RCC 7860 (cell line): ENCODE results near the gene PLCG1.
"Not testable (repeated sequence)": the region's sequence is repeated elsewhere in the genome, so short reads cannot be mapped to it uniquely, and the experiment has no call there.

Source experiments
- DNase-seq: peaks from one replicate; pipeline ENCODE4 v3.0.0-alpha.2; 2015; ENCODE audit warnings: low spot score
- FAIRE-seq: peaks from 2 replicates; lab custom pipeline; 2012; peaks lifted over from hg19 to GRCh38; lab: Jason Lieb, UNC

PLCG1 gene

DNA sequence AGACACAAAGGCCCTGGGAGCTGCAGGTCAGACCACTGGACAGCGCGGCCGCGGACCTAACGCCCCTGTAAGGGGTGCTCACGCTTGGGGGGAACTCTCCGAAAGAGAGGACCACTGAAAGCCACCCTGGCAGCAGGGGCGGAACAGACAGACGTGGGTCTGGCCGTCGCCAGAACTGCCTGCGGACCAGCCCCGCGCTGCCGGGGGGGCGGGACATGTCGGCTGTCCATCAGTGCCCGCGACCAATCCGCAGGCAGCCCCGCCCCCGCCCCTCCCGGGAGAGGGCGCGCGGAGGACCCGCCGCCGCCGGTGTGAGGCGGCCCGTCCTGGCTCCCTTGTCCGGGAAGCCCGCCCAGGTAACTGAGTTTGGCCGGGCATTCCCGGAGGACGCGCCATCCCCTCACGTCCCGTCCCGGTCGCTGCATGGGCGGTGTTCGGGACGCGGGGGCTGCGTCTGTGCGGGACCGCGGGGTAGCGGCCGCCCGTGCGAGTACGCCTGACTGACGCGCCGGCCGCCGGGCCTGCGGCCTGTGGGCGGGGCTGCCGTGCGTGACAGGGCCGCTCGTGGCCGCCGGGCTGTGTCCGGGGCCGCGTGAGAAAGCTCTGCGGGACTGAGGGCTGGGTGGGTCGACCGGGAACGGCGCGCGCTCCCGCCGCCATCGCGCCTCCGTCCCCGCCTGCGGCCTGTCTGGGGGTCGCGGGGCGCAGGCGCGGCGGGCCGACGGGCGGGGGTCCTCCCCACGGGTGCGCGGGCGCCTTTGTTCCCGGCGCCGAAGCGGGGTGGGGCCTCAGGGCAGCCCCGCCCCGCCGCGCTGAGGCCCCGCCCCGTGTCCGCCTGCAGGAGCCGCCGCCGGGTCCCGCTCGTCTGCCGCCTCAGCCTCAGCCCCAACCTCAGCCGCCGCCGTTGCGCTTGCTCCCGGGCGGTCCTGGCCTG, at the start of gene PLCG1:
TSS of gene PLCG1 (plus strand) at position 864 of the 934 bp plus-strand sequence. CDS start 99 bp downstream, outside the sequence.
- DNase-seq (peak; percentile 62), FAIRE-seq (no peak)

DNA sequence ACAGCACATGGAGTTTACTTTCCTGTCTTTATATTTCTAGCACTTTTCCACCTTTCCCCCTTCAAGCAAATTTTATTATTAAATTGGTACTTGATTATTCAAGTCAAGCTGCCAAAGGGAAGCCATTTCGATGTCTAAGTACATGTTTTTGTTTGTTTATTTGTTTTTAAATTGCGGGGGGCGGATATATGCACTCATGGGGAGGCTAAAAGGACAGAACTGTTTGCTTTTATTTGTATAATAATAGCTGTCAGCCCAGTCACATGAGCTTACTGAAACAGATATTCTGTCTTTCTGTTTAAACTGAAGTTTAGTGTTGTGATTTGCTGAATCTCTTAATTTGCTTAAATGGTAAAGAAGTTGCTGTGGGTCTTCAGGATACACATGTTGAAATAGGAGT, 49.6 kb upstream of the PLCG1 start:
- no peak for DNase-seq
- FAIRE-seq, result no peak

DNA sequence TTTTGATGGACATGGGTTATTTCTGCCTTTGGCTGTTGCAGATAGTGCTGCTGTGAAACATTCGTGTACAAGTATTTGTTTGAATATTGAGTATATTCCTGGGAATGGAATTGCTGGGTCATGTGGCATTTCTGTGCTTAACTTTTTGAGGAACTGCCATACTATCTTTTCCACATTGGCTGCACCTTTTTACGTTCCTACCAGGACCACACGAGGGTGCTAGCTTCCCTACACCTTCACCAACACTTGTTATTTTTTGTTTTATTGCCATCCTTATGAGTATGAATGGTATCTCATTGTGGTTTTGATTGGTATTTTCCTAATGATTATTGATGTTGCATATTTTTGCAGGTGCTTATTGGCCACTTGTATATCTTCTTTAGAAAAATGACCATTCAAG, 47.8 kb upstream of the PLCG1 start:
- FAIRE-seq (no peak), DNase-seq (no peak)

DNA sequence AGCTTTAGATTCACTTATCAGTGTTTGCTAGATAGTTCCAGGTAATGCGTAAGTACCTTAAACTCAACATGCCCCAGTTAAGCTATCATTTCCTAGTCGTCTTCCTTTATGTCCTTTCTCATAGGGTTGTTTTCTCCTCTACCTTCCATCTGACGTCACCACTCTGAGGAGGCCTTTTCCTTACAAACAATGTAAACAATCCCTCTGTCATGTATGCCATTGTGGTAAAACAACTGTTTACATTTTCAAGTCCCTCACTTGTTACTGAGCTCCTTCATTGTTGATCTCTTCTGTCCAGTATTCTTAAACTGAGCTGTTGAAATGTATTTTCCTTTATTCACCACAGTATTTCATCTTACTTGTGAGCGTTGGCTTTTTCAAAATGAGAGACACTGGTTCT, 45.4 kb upstream of the PLCG1 start:
- FAIRE-seq (no peak), DNase-seq (no peak)

DNA sequence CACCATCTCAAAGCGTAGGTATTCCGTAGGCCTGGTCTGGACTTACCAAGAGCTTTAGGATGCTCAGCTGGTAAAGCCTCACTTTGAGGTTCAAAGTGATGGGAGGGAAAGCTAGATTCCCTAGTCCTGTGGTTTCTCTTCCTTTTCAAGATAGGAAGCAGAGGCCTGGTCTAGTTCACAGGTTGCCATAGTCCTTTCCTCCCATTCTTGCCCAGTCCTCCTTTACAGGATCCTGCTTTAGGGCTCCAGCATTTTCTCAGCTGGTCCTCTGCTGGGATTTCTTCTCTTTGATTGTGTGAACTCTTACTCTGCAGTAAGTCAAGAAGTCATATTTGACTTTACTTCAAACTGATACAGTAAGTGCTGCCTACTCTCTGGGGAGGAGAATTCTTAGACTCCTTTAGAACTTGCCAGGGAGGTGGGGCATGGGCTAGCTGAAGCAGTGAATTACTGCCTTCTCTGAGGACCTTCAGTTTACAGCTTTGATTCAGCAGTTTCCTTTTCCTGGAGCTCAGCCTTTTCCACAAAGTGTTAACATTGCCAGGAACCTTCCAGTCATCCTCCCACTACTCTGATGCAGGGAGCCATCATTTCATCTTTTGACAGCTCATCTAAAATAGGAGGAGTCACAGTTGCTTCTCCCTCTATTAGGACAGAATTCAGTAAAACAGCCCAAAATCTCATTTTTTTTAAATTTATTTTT, 42.8 kb upstream of the PLCG1 start:
- DNase-seq (no peak), FAIRE-seq (no peak)

DNA sequence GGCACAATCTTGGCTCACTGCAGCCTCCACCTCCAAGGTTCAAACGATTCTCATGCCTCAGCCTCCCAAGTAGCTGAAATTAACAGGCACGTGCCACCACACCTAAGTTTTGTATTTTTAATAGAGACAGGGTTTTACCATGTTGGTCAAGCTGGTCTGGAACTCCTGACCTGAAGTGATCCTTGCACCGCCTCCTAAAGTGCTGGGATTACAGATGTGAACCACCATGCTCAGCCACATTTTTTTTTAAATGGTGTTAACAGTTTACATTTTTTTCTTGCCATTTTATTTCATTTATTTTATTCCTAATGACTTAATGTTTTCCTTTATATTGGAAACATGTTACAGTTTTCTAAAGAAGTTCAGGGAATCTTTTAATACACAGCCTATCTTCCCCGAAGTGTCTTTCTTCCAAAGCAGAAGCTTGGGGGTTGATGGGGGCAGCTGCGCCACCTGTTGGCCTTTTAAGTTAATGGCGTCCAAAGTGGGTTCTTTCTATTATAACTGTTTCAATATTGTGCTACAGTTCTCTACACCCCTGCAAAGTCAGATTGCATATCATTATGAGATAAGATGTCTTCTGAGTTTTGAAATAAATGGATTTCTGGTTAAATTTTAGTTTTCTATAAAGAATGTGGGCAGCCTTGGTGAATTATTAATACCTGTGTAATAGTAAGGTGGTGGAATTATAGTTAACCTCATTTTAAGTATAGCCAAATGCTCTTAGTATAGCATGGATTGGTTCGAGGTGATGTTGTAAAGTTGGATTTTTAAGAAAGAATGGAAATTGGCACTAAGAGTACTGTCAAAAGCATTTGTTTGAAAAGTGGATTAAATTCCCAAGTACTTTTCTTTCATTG, 42.0 kb upstream of the PLCG1 start:
- FAIRE-seq, result peak; percentile 79
- peak; percentile 36 for DNase-seq

DNA sequence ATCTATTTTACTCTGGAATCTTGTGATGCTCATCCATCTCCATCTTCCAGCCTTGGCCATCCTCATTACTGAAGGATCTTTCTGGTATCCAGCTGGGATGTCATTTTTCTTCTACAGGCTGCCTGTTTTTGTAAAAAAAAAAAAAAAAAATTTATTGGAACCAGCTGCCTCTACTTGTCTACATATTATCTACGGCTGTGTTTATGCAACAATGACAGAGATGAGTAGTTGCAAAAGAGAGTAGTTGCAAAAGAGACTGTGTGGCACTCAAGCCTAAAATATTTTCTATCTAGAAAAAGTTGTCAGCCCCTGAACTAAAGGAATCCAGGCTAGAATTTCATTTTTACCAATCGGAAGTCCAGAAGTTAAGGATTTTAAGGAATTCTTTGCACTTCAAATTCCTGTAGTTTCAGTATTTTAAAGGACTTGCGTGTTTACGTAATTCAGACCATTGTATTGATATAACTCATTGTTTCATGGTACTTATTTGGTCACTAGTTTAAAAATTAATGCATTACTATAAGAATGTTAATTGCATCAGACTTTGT, 38.6 kb upstream of the PLCG1 start:
- DNase-seq (no peak), FAIRE-seq (no peak)

DNA sequence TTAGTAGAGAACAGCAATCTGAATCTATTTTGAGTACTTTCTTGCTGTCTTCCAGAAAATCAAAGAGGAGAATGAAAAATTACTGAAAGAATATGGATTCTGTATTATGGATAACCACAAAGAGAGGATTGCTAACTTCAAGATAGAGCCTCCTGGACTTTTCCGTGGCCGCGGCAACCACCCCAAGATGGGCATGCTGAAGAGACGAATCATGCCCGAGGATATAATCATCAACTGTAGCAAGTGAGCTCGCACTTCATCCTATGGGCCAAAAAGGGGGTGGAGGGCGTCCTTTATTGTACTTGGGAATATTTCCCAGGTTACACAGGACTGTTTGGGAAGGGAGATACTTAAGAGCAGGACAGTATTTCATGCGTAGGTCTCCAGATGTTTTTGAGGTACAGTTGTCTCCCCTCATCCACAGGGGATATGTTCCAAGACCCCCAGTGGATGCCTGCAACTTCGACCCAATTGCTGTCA, 37.3 kb upstream of the PLCG1 start:
- FAIRE-seq (no peak), DNase-seq (peak; percentile 33)

DNA sequence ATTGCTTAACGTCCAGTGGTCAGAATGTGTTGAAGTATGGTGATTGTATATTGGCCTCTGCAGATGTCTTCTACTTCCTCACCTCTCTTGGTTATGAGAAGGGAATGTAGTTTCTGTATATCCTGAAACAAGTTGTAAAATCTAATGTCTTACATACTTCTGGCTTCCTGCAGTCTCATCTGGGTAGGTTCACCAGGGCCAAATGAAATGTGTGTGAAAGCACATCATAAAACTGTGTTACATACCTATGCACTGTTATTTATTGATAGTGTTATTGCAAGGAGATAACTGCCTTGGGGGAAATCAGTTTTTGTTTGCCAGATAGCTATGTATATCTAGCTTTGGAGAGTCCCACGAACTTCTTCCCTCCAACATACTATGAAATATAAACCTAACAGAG, 35.7 kb upstream of the PLCG1 start:
- DNase-seq, result no peak
- FAIRE-seq, result no peak

DNA sequence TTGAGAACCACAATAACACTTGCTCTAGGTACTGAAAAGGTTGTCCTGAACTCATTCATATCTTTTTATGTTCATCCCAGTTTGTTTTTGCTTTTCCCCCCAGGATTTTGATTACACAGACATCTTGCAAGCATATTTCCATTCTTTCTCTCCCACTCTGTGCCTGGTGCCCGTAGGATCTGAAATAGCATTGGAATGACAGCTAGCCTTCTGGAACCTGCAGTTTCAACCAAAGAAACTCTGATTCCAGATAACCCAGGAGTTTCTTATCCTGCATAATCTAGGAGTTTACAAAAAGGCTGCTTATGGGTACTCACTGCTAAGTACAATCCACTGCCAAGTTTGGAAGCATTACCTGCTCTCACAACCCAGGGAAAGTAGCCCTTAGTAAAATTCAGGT, 28.8 kb upstream of the PLCG1 start:
- no peak for FAIRE-seq

DNA sequence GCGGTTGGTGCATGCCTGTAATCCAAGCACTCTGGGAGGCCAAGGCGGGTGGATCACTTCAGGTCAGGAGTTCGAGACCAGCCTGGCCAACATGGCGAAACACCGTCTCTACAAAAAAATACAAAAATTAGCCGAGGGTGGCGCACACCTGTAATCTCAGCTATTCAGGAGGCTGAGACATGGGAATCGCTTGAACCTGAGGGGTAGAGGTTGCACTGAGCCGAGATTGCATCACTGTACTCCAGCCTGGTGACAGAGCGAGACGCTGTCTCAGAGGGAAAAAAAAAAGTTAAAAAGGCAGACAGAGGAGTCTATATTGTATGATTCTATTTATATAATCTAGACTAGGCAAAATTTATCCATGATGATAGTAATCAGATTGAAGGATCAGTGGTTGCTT, 27.3 kb upstream of the PLCG1 start:
- no peak for FAIRE-seq
- no peak for DNase-seq

More for the DNA sequence above, 28.8 kb upstream of the PLCG1 start:
- no peak for DNase-seq

DNA sequence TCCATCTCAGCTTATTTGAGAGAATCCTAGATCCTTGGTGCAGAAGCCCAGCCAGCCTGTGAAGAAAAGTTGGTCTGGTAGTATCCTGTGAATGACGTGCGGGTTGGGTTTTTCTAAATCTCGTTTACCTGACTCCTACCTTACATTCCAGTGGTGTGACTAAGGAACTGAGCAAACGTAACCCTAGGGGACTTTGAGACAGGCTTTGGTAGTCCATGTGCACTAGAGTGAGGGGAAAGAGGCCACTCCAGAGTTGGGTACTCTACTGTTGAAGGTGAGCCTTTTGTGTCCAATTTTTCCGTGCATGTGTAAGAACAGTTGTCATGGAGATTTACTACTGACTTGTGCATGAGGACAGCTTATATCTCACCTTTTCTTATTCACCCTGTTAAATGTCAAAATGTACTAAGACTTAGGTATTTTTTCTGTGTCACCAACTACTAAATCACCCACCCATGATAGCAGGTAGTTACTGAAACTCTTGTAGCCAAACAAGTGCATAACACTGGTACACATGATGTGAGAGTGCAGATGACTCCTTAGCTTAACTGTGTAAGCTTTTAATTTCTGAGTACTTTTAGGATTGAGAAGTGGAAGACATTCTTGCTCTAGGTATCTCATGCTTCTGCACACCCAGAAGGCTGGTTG, 26.3 kb upstream of the PLCG1 start:
- no peak for DNase-seq
- no peak for FAIRE-seq

DNA sequence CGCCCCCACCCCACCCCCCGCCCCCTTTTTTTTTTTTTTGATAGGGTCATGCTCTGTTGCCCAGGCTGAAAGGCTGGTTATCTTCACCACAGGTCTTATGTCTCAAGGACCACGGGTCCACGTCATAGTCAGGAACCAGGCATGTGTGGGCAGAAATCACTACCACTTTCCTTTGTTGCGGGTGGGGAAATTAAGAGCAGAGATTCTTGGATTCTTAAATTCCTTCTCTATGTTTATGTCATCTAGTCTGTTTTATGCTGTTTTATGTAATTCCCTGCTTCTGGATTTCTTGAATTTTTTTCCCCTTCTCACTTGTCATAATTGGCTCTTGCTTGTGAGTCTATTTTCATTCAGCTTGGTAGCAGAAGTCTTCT, 25.8 kb upstream of the PLCG1 start:
- FAIRE-seq, result no peak
- DNase-seq, result no peak

DNA sequence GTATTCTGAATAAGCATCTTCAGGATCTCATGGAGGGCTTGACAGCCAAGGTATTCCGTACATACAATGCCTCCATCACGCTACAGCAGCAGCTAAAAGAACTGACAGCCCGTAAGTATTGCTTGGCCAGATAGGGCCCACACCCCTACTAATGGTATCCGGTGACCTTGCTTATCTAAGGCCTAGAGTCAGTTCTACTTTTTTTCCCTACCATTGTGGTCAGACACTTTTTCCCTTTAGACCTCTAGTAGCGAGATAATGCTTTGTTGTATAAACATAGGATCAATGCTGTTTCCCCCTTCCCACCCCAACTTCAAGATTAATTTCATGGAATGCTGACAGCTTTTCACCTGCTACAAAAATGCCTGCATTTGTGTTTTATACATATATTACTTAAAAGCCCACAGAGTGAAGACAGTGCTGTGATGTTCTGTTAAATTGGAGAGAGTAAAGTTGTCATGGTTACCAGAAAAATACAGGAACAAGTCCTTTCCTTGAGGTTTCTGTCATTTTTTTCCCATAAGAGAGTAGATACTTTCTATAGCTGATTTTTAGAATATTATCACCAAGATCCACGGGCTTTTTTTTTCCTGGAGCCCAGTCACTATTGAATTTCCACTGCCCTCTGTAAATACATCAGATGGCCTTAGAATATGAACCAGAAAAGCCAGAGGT, 20.9 kb upstream of the PLCG1 start:
- FAIRE-seq, result no peak

DNA sequence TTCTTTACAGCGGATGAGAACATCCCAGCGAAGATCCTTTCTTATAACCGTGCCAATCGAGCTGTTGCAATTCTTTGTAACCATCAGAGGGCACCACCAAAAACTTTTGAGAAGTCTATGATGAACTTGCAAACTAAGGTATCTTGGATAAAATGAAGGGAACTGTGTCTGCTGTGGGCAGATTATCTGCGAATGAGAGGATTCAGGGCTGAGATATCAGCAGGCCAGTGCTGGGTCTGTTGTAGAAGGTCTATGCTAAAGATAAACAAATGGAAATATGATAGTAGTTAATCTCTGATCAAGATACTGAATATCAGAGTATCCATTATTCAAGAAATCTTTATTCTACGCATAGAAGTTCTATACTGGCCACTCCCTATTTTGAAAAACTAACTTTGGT, 19.2 kb upstream of the PLCG1 start:
- FAIRE-seq, result not testable (repeated sequence)

More for the DNA sequence above, 20.9 kb upstream of the PLCG1 start:
- DNase-seq, result no peak

DNA sequence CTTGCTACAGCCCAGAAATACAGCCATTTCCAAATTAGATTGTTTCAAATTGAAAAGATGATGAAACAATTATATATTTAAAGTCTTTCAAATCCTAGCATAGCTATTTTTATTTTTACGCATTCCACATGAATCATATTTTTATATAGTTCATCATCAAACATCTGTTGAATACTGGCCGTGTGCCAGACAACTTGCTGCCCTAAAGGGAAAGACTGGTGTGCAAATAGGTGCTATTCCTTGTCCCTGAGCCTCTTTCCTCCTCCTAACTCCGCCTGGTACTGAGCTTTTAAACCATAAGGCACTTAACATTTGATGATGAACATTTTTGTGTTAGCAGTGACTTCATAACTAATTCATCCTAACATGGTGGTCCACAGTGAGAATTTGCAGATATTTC, 18.7 kb upstream of the PLCG1 start:
- FAIRE-seq (no peak), DNase-seq (no peak)

More for the DNA sequence above, 19.2 kb upstream of the PLCG1 start:
- DNase-seq, result not testable (repeated sequence)

DNA sequence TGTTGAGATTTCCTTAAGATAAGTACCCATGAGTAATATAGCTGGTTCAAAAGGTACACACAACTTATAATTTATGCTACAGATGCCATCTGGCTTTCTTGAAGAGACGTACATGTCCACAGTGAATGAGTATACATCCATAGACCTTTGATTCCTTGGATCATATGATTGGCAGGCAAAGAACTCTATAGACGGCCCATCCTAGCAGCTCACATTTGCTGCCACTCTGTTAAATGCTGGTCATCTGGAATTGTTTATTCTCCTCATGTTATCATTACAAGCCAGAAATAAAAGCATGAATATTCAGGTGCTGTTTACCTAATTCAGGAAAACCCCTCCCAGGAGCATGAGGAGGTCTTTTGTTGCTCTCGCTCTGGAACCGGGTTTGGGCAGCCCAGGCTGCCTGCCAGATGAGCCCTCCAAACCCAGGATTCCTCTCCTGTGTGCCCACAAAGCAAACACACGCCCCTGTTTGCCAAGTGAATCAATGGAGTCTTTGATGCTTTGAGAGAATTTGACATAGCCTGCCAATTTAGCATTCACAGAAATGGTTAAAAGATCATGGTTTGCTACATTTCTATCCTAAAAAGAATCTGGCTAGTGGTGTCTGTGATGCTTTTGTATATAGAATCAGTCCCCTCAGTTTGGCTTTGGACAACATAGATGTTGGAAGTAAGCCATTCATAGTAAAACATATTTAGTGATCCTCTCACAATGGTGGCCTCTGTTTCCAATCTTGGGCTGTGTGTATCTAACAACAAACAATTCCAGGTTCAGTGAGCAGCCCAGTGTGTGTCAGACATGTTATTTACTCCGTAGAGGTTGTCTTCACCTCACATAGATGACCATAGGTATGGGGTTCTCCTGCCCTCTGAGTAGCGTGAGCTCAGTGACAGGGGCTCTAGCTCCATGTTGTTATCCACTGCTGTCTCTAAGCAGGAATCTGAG, 17.5 kb upstream of the PLCG1 start:
- no peak for DNase-seq
- no peak for FAIRE-seq

DNA sequence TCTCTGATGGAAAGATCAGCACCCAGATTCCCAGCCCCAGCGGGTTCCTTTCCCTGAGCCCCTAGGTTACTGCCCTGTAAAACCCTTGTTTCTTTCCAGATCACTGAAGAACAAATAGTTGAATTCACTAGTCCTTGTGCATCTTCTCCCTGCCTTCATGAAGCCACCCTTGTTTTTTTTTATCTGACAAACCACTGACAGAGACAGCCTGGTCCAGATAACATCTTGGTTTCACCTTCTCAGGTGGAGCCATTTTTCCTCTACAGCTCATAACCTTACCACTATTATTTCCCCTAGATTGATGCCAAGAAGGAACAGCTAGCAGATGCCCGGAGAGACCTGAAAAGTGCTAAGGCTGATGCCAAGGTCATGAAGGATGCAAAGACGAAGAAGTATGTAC, 15.9 kb upstream of the PLCG1 start:
- DNase-seq (no peak), FAIRE-seq (no peak)

DNA sequence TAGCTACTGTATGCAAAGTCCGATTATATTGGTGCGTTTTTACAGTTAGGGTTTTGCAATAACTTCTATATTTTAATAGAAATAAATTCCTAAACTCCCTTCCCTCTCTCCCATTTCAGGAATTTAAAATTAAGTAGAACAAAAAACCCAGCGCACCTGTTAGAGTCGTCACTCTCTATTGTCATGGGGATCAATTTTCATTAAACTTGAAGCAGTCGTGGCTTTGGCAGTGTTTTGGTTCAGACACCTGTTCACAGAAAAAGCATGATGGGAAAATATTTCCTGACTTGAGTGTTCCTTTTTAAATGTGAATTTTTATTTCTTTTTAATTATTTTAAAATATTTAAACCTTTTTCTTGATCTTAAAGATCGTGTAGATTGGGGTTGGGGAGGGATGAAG, 13.7 kb upstream of the PLCG1 start:
- DNase-seq, result no peak
- no peak for FAIRE-seq
